Type B pancreatic cell (in vitro differentiated cells): Measurements from ENCODE around the gene VAT1L. TPM values are rescaled to one million over a fixed set of nuclear protein-coding genes. Genes with fewer than 3 reads are reported as not detected.

Experiments
- DNase-seq: peaks from one replicate; pipeline ENCODE4 v3.0.0; 2021; ENCODE audit warnings: mixed read lengths; ENCODE audit not compliant: unreplicated experiment; ENCODE audit errors: extremely low spot score
- H3K27ac Mint-ChIP-seq: 2 replicates; pipeline ENCODE4 v1.8.0; 2021; ENCODE audit warnings: mild to moderate bottlenecking, mixed read lengths
- H3K27me3 Mint-ChIP-seq: 2 replicates; pipeline ENCODE4 v1.8.0; 2021; ENCODE audit warnings: mixed read lengths
- H3K36me3 Mint-ChIP-seq: 2 replicates; pipeline ENCODE4 v1.8.0; 2021; ENCODE audit warnings: mixed read lengths
- H3K4me1 Mint-ChIP-seq: one replicate; pipeline ENCODE4 v1.8.0; 2021; ENCODE audit warnings: mixed read lengths; ENCODE audit not compliant: unreplicated experiment
- H3K4me3 Mint-ChIP-seq: 2 replicates; pipeline ENCODE4 v1.8.0; 2021; ENCODE audit warnings: mild to moderate bottlenecking, mixed read lengths
- H3K9me3 Mint-ChIP-seq: 2 replicates; pipeline ENCODE4 v1.8.0; 2021; ENCODE audit warnings: mixed read lengths
- total RNA-seq: library from RNA; stranded (reverse); gene quantifications from 2 replicates; pipeline ENCODE4 v1.2.1, GENCODE V29; 2021; ENCODE audit warnings: low replicate concordance
- TF ChIP-seq, protein P1 (sequence below): fragments of 200-600 bp; sonication (generic); conservative IDR thresholded peaks from 2 replicates; pipeline ENCODE4 v1.5.0; 2021; ENCODE audit warnings: antibody characterized with exemption, mild to moderate bottlenecking

Gene VAT1L
- total RNA-seq, 1 donor from 2014 or later: 12.4 TPM

DNA sequence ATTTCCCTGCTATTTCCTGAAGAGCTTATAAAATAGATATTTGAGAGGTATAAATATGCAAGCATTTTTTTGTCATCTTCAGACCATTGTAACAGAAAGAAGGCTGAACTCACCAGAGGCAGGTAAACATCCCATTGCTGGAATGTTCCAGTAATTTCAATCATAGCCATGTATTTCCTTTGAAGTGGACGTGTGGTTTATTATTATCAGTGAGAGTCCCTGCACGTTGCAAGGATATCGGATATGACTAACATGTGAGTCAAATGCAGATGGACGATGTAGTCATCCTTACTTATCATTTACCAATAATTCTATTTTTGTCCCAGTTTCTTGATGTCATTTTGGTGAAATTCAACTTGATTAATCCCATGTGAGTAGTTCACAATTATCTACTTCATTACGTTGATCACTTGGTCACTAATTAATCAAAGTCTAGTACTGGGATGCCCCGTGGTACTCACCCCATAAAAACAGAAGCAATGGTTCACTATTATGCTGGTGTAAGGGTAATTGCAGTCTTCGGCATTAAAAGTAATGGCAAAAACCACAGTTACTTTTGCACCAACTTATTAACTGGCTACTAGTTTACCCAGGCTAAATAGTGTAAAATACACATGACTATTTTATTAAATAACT is 89.5 kb downstream of the VAT1L start:
- H3K4me1 Mint-ChIP-seq: peaks cover 10% of the 10 kb centered on the region
- H3K36me3 Mint-ChIP-seq: no peaks in the 10 kb centered on the region
- no peak for DNase-seq
- no peak overlapping the region for H3K27ac Mint-ChIP-seq
- no peak overlapping the region for H3K4me3 Mint-ChIP-seq
- TF ChIP-seq, protein P1, sequence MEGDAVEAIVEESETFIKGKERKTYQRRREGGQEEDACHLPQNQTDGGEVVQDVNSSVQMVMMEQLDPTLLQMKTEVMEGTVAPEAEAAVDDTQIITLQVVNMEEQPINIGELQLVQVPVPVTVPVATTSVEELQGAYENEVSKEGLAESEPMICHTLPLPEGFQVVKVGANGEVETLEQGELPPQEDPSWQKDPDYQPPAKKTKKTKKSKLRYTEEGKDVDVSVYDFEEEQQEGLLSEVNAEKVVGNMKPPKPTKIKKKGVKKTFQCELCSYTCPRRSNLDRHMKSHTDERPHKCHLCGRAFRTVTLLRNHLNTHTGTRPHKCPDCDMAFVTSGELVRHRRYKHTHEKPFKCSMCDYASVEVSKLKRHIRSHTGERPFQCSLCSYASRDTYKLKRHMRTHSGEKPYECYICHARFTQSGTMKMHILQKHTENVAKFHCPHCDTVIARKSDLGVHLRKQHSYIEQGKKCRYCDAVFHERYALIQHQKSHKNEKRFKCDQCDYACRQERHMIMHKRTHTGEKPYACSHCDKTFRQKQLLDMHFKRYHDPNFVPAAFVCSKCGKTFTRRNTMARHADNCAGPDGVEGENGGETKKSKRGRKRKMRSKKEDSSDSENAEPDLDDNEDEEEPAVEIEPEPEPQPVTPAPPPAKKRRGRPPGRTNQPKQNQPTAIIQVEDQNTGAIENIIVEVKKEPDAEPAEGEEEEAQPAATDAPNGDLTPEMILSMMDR: no peak
- no peaks in the 10 kb centered on the region for H3K9me3 Mint-ChIP-seq
- peaks cover 5% of the 10 kb centered on the region for H3K27me3 Mint-ChIP-seq

DNA sequence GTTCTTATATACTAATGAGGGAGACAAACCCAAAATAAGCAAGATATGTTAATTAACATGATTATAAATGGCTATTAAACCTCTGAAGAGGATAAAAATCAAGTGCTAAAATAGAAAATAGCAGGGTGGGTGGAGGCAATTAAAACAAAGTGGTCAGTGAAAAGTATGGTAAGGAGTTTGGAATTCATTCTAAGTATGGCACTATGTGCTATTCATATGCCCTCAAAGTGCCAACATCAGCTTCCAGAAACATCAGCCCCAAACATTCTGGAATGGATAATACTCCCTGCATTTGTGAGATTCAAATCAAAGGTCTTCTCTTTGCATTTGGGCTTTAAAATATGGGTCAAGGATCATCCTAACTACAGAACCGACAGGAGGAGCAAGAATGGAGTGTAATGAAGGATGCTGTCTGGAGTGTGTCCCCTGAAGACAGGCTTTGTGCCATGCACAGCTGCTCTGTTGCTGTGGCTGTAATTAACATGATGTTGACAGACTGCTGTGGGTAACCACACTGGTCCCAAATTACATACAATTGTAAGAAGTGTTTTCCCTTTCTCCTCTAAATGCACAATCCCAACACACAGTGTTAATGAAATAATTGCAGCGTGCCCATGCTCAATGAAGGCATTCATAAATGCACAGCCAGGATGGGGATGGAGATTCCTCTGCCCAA is 93.1 kb downstream of the VAT1L start:
- Mint-ChIP-seq H3K4me1 (peaks cover 10% of the 10 kb centered on the region), H3K4me3 (no peak overlapping the region), H3K36me3 (no peaks in the 10 kb centered on the region), H3K27ac (no peak overlapping the region), H3K27me3 (peaks cover 5% of the 10 kb centered on the region), H3K9me3 (no peaks in the 10 kb centered on the region)
- TF ChIP-seq, protein P1: no peak
- no peak for DNase-seq

GRCh38 chr16:77882358-77882757 is 94.0 kb downstream of the VAT1L start:
- TF ChIP-seq, protein P1: no peak
- DNase-seq: no peak

GRCh38 chr16:77885571-77886295 is 97.4 kb downstream of the VAT1L start:
- Mint-ChIP-seq H3K9me3 (no peaks in the 10 kb centered on the region), H3K27me3 (peaks cover 15% of the 10 kb centered on the region), H3K27ac (no peak overlapping the region), H3K4me3 (no peak overlapping the region), H3K36me3 (no peaks in the 10 kb centered on the region), H3K4me1 (peaks cover 10% of the 10 kb centered on the region)
- TF ChIP-seq, protein P1: no peak
- no peak for DNase-seq

More at GRCh38 chr16:77882358-77882757, 94.0 kb downstream of the VAT1L start:
- H3K4me1 Mint-ChIP-seq: peaks cover 10% of the 10 kb centered on the region
- no peak overlapping the region for H3K27ac Mint-ChIP-seq
- no peaks in the 10 kb centered on the region for H3K9me3 Mint-ChIP-seq
- no peaks in the 10 kb centered on the region for H3K36me3 Mint-ChIP-seq
- peaks cover 10% of the 10 kb centered on the region for H3K27me3 Mint-ChIP-seq
- H3K4me3 Mint-ChIP-seq: no peak overlapping the region

GRCh38 chr16:77888871-77889270 is 100.5 kb downstream of the VAT1L start:
- DNase-seq: no peak
- no peaks in the 10 kb centered on the region for H3K9me3 Mint-ChIP-seq
- H3K4me1 Mint-ChIP-seq: no peaks in the 10 kb centered on the region
- H3K27me3 Mint-ChIP-seq: peaks cover 24% of the 10 kb centered on the region
- H3K27ac Mint-ChIP-seq: no peak overlapping the region
- TF ChIP-seq, protein P1: no peak
- H3K4me3 Mint-ChIP-seq: no peak overlapping the region
- H3K36me3 Mint-ChIP-seq: no peaks in the 10 kb centered on the region
